HG03039 (cell line): Measurements from ENCODE around the gene HES3.

Experiments used
- ATAC-seq: cut with Tn5 transposase; IDR thresholded peaks from one replicate; pipeline ENCODE4 v1.9.1; 2021; ENCODE audit warnings: mild to moderate bottlenecking, moderate library complexity; ENCODE audit not compliant: unreplicated experiment

Gene HES3

GRCh38 chr1:6276811-6277555, 33.0 kb downstream of the HES3 start:
- ATAC-seq = no peak

DNA sequence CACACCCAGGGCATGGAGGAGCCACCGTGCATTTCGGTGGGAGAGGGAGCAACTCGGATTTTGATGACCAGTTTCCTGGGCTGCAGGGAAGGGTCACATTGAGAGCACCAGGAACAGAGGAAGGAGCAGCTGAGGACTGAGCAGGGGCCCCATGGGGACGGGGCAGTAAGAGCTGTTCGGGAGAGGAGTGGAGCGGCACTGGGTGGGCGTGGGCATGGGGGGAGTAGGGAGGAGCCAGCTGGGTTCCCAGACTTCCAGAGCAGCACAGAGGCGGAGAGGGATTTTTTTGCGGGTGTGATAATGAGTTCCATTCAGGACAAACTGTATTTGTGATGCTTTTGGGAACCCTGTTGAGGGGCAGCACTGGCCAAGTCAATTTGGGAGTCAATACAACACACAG, 34.3 kb downstream of the HES3 start:
- no peak for ATAC-seq

- ATAC-seq = no peak
Observed at GRCh38 chr1:6279066-6279465, 35.1 kb downstream of the HES3 start.

GRCh38 chr1:6279613-6280383, 35.8 kb downstream of the HES3 start:
- no peak for ATAC-seq

DNA sequence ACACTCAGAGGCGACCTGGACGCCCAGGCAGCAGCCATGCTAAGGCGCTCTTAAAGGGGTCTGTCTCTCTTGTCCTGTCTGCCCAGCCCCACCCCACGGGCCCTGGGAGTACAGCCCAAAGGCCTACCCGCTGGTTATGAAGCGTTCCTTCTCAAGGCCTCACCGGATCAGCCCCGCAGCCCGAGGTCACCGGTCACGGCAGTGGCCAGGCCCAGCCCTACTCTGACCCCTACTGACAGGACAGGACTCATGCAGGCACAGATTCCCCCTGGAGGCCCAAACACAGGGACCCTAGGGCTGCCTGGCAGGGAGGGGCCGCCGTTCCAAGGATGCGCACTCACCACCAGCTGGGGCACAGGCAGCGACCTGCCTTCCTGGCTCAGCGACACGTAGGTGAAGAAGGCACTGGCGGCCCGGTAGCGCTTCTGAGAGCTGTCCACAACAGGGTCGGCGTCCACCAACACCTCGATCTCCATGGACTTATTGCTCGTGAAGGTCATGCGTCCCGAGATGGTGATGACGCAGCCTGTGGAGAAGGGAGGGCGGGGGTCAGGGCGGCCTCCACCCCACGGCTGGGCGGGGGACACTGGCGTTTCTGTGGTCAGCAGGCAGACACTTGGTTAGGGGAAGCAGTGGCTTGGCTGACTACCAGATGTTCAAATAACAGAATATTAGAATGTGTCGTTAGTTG, 36.9 kb downstream of the HES3 start:
- ATAC-seq = no peak

DNA sequence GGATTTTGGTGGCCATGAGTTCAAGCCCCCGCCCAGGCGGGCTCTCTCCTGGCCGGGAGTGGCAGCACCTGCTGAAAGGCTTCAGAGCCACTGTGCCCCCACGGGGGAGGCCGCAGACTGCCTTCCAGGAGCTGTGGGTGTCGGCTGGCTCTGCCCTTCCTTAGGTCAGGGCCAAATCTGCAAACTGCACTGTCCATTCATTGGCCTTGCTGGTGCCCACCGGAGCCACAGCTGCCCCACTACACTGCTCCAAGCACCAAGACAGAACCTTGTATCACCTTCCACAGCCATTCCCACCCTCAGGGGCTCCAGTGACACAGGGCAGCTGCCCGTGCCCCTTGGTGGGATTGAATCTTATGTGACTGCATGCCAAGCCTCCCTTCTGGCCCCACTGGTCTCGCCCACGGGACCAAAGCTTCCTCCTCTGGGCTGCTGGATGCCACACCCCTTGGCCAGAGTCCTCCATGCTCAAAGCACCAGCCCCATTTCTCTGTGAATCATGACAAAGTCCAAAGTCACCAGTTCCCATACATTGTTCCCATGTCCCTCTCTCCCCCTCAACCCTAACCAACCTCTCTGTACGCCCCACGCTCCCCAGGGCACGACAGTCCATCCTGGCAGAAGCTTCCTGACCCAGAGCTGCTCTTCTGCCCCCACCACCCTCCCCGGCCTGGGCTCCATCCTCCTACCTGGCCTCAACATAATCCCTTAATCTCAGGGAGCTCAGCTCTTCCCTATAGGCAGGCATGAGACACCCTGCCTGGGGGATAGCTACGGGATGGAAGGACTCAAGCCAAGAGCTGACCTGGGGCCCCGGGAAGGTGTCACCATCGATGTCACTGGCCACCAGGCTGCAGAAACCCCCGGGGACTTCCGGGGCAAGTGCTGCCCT, 37.8 kb downstream of the HES3 start:
- ATAC-seq = no peak

- ATAC-seq = no peak
Observed at GRCh38 chr1:6282577-6283270, 38.7 kb downstream of the HES3 start.

- no peak for ATAC-seq
Observed at GRCh38 chr1:6285336-6285735, 41.4 kb downstream of the HES3 start.

- no peak for ATAC-seq
Observed at GRCh38 chr1:6286266-6286665, 42.3 kb downstream of the HES3 start.

DNA sequence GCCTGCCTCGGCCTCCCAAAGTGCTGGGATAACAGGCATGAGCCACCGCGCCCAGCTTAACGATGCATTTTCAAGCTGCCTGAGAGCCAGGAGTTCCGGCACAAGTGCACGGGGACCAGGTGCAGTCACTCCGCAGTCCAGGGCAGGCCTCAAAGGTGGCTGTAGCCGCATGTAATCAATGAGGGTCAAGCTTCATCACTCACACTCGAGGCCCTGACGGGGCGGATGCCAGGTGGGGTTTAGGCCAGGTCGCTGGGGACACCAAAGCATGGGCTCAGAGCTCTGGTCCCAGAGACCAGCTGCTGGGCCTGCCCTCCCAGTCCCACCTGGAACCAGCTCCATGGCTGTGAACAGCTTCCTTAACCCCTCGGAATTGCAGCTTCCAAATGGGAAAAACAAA, 43.0 kb downstream of the HES3 start:
- no peak for ATAC-seq

DNA sequence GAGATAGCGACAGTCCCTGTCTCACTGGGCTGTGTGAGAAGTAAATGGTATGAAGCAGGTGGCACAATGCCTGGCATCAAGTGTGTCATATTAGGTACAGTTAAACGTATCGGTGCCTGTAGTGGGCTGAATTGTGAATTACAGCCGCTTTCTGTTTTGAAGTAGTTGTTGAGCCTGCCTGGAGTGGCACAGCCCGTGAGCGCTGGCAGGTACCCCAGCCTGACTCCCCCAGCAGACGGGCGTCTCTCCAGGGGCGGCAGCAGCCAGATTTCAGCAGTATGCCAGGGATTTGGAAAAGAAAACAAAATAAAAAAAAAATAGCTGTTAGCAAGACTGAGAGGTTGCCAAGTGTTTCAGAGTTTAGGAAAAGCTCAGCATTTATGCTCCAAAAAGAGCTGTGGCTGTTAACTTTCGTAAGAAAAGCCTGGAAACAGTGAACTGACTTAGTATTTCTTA, 43.5 kb downstream of the HES3 start:
- no peak for ATAC-seq

DNA sequence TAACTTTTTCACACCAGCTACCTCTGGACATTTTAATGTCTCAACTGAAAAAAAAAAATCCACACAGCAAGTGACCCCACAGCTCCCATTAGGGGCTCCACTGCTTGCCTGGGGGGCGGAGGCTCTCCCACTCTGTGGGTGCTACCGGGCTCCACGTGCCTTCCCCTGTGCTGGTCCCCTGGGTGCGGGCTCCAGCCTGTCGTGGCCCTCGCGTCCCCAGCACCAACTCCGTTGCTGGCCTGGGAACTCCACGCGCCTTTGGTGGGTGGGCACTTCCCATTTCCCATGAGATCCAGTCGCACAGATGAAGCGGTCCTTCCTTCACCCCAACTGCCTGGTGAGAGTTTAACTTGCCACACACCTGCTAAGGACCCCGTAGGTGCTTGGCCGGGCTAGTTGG, 44.0 kb downstream of the HES3 start:
- no peak for ATAC-seq

- ATAC-seq = no peak
Observed at GRCh38 chr1:6288665-6289064, 44.7 kb downstream of the HES3 start.

DNA sequence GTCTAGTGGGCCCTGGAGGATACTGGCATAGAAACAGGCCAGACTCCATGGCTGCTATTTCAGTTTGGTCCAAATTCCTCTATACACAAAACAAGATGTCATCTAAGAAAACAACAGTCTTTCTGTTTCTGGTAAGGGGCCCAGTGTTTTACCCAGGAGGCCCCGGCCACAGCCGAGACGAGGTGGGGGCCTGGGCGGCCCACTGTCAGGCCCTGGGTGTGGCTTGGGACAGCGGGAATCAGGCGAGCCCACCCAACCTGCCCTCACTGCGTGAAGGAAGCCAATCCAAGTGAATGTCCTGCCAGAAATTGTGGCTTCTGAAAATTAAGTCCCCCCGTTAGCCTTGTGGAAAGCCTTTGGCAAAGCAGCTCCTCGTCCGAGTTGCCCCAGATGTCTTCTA, 48.1 kb downstream of the HES3 start:
- ATAC-seq = no peak

- no peak for ATAC-seq
Observed at GRCh38 chr1:6294080-6294889, 50.3 kb downstream of the HES3 start.

DNA sequence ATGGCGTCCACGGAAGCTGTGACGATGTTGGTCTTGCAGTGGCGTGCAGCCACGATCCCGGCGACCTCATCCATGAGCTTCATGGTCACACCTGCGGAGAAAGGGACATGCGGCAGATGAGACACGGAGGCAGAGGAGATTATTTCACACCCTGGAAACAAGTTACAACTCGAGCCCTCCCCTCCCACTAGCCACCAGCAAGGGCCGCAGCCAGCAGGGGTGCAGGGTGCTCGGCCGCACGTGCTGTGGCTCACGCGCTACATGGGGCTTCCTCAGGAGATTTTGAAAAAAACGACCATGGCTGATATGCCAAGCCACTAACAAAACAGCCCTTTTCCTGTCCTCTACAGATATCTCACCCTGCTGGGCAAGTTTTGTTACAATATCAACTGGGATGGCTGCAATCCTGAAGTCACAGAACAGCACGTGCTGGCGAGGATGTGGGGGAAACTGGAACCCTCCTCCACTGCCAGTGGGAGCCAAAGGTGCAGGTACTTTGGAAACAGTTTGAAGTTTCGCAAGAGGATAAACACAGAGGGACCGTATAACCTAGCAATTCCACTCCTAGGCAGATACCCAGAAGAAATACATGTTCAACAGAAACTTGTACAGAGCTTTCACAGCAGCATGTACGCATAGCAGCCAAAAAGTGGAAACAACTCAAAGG, 51.0 kb downstream of the HES3 start:
- no peak for ATAC-seq
